Naive B cell (primary cell): ENCODE data around the gene WDR20. TPM values are rescaled to one million over a fixed set of nuclear protein-coding genes. Genes with fewer than 3 reads are reported as not detected.
"Not testable (repeated sequence)": the region's sequence is repeated elsewhere in the genome, so short reads cannot be mapped to it uniquely, and the experiment has no call there.

Experiments
- ATAC-seq, 2 donors: fragments of 150-1000 bp; cut with Tn5 transposase; 2 replicates each; pipeline ENCODE4 v1.10.0; 2021; ENCODE audit warnings: low read depth in 2 of 2, mild to moderate bottlenecking in 2 of 2, moderate library complexity in 2 of 2
- DNase-seq: peaks from one replicate; pipeline ENCODE4 v3.0.0; 2022
- H3K27ac Mint-ChIP-seq, 6 donors: one replicate each; pipeline ENCODE4 v1.8.0; 2020 to 2022; ENCODE audit warnings: mild to moderate bottlenecking in 6 of 6, mixed read lengths in 6 of 6, moderate library complexity in 5 of 6, inconsistent platforms in 2 of 6
- H3K27me3 Mint-ChIP-seq, 3 donors: one replicate each; pipeline ENCODE4 v1.8.0; 2021 to 2022; ENCODE audit warnings: mixed read lengths in 3 of 3, mild to moderate bottlenecking in 1 of 3
- H3K36me3 Mint-ChIP-seq, 2 donors: one replicate each; pipeline ENCODE4 v1.8.0; 2020 to 2022; ENCODE audit warnings: mixed read lengths in 2 of 2, inconsistent platforms in 1 of 2, mild to moderate bottlenecking in 1 of 2
- H3K4me1 Mint-ChIP-seq, 3 donors: one replicate each; pipeline ENCODE4 v1.8.0; 2020 to 2022; ENCODE audit warnings: mixed read lengths in 3 of 3, inconsistent platforms in 1 of 3, mild to moderate bottlenecking in 1 of 3, moderate library complexity in 1 of 3
- H3K4me3 Mint-ChIP-seq, 8 donors: one replicate each; pipeline ENCODE4 v1.8.0; 2020 to 2022; ENCODE audit warnings: mild to moderate bottlenecking in 8 of 8, mixed read lengths in 8 of 8, moderate library complexity in 8 of 8, inconsistent platforms in 2 of 8
- H3K9me3 Mint-ChIP-seq, 7 donors: one replicate each; pipeline ENCODE4 v1.8.0; 2020 to 2022; ENCODE audit warnings: mixed read lengths in 7 of 7, mild to moderate bottlenecking in 5 of 7, inconsistent platforms in 2 of 7, moderate library complexity in 1 of 7
- polyA plus RNA-seq, 6 donors: library from polyadenylated mRNA; unstranded; fragments of 300-500 nt; fragmentation: Illumina TruSeq; gene quantifications; one replicate each; pipeline ENCODE4 v1.2.3, GENCODE V29; 2021; ENCODE audit warnings: low read depth in 6 of 6

WDR20 gene
- polyA plus RNA-seq = 10 to 100 TPM; 11.2 to 23.1 (median 17.3) TPM

- Mint-ChIP-seq H3K27ac (peak within 1 kb of the TSS; percentile 89 to 99 (median 98)), H3K36me3 (peaks cover 0 to 2% of the 10 kb centered on the region in 2 donors), H3K27me3 (no peaks in the 10 kb centered on the region), H3K4me3 (peak within 1 kb of the TSS; percentile 96 to 100 (median 99)), H3K9me3 (no peaks in the 10 kb centered on the region), H3K4me1 (peaks cover 17 to 22% (median 18%) of the 10 kb centered on the region in 3 donors)
- peak; percentile 88 to 89 for ATAC-seq
- DNase-seq = peak; percentile 99
These were observed at the start of gene WDR20 for GRCh38 chr14:102139286-102140026. Gene WDR20, plus strand, starts transcription at chr14:102139897. Its CDS starts 27 bp downstream, at chr14:102139924.

DNA sequence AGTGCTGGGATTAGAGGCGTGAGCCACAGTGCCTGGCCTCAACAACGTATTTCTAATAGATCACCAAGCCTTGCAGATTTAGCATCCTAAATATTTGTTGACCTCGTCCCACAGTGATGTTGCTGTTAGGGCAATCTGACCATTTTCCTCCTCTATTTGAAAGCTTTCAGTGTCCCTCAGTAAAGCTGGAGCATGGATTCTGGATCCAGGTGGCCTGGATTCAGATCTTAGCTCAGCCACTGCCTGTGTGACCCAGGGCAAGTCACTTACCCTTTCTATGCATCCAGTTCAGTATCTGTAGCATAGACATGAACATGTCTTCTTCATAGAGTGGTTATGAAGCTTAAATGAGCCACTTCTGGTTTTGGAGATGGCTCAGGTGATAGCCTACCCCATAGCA lies 49.0 kb upstream of the WDR20 start:
- no peak for ATAC-seq
- no peaks in the 10 kb centered on the region for H3K27me3 Mint-ChIP-seq
- peaks cover 0 to 5% of the 10 kb centered on the region in 2 donors for H3K36me3 Mint-ChIP-seq
- peaks cover 31 to 37% (median 34%) of the 10 kb centered on the region in 3 donors for H3K4me1 Mint-ChIP-seq
- peak overlapping the region in 2 of 6 donors; percentile 2 to 44 for H3K27ac Mint-ChIP-seq
- H3K9me3 Mint-ChIP-seq = no peaks in the 10 kb centered on the region
- H3K4me3 Mint-ChIP-seq = peak overlapping the region in 2 of 8 donors; percentile 21 to 93
- no peak for DNase-seq

GRCh38 chr14:102092806-102093205 lies 46.9 kb upstream of the WDR20 start:
- Mint-ChIP-seq H3K9me3 (no peaks in the 10 kb centered on the region), H3K27me3 (no peaks in the 10 kb centered on the region), H3K4me1 (peaks cover 31 to 34% (median 33%) of the 10 kb centered on the region in 3 donors), H3K27ac (peak overlapping the region in 1 of 6 donors; percentile 10), H3K36me3 (no peaks in the 10 kb centered on the region), H3K4me3 (no peak overlapping the region)
- DNase-seq (no peak), ATAC-seq (no peak)

DNA sequence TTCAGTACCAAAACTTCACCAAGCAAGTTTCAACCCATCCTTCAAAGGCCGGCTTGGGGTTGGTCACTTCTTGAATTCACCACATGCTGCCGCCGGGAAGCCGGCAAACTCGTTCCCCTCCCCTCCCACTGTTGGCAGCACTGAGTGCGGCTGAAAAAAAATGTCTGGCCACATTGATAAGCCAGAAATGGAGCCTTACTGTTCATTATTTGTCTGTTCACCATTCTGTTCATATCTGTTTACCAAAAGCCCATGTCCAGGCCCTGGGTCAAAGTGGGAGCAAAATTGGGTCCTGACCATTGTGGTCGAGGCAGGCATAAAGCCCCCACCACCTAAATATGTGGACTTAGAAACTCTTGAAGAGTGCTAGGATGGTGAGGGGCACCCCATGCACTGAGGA lies 45.6 kb upstream of the WDR20 start:
- DNase-seq (no peak), ATAC-seq (no peak)
- Mint-ChIP-seq H3K27ac (peak overlapping the region in 1 of 6 donors; percentile 26), H3K36me3 (no peaks in the 10 kb centered on the region), H3K27me3 (no peaks in the 10 kb centered on the region), H3K9me3 (no peaks in the 10 kb centered on the region), H3K4me3 (no peak overlapping the region), H3K4me1 (peaks cover 19 to 25% (median 20%) of the 10 kb centered on the region in 3 donors)

- Mint-ChIP-seq H3K4me3 (no peak overlapping the region), H3K27ac (peak overlapping the region in 1 of 6 donors; percentile 17), H3K27me3 (no peaks in the 10 kb centered on the region), H3K9me3 (no peaks in the 10 kb centered on the region), H3K4me1 (peaks cover 6 to 12% (median 7%) of the 10 kb centered on the region in 3 donors), H3K36me3 (no peaks in the 10 kb centered on the region)
- no peak for DNase-seq
- ATAC-seq = no peak
These were observed 44.3 kb upstream of the WDR20 start for GRCh38 chr14:102095231-102095870.

GRCh38 chr14:102095871-102096568 lies 43.7 kb upstream of the WDR20 start:
- DNase-seq (no peak), ATAC-seq (peak; percentile 21)
- Mint-ChIP-seq H3K4me3 (peak overlapping the region in 1 of 8 donors; percentile 4), H3K9me3 (no peaks in the 10 kb centered on the region), H3K4me1 (peaks cover under 1 to 7% (median 5%) of the 10 kb centered on the region in 3 donors), H3K27me3 (no peaks in the 10 kb centered on the region), H3K27ac (no peak overlapping the region), H3K36me3 (no peaks in the 10 kb centered on the region)

DNA sequence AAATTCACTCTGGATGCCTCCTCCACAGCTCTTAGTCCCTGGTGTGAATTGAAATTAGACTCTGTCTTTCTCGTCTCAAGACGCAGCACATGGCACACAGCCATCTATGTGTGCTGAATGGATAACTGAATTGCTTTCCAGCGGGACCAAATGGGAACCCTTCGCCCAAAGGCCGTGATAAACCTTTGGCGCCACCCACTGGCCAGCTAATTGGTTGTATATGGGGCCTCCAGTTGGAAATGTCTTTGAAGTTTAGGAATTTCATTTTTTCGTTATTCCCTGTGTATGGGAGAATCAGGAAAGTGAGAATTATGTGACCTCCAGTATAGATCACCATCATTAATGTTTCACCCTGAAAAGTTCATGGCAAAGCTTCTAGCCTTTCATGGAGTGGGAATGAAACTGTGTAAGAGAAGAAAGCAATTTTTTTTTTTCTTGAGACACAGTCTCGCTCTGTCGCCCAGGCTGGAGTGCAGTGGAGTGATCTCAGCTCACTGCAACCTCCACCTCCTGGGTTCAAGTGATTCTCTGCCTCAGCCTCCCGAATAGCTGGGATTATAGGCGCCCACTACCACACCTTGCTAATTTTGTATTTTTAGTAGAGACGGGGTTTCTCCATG lies 43.0 kb upstream of the WDR20 start:
- peak overlapping the region in 1 of 8 donors; percentile 4 for H3K4me3 Mint-ChIP-seq
- H3K4me1 Mint-ChIP-seq = peaks cover 0 to 6% (median 5%) of the 10 kb centered on the region in 3 donors
- ATAC-seq = peak; percentile 63 to 81
- peak; percentile 42 for DNase-seq
- no peaks in the 10 kb centered on the region for H3K9me3 Mint-ChIP-seq
- no peaks in the 10 kb centered on the region for H3K27me3 Mint-ChIP-seq
- no peaks in the 10 kb centered on the region for H3K36me3 Mint-ChIP-seq
- H3K27ac Mint-ChIP-seq = peak overlapping the region in 1 of 6 donors; percentile 82

DNA sequence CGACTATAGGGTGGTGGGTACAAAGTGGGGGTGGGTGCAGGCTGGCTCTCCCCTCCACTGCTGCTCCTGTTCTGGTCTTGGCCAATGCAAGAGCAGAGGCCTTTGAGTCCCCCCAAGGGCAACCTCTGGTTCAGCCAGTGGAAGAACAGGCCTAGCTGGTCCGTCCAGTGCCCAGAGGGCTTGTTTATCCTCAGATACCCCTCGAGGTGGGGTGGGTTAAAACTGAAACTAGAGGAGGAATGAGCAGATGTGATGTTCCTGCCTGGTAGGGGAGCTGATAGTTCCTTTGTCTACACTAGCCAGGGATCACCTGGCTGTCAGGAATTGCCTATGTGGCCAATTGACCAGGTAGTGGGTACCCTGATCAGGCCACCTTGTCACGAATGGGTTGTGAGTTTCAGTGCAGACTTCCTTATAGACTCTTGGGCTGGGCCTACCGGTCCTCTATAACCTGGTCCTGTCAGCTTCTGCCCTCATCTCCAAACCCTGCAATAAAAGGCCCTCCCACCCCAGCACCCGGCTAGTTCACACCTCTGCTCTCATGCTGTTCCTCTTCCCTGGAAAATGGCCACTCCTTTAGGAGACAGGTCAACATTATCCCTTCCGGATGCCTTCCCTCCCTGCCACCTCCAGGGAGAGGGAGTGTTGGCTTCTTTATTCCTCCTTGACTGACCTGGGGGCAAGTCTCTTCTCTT lies 42.1 kb upstream of the WDR20 start:
- no peak overlapping the region for H3K27ac Mint-ChIP-seq
- H3K4me1 Mint-ChIP-seq = peaks cover 4 to 6% (median 5%) of the 10 kb centered on the region in 3 donors
- DNase-seq = no peak
- H3K36me3 Mint-ChIP-seq = no peaks in the 10 kb centered on the region
- H3K4me3 Mint-ChIP-seq = peak overlapping the region in 1 of 8 donors; percentile 35
- ATAC-seq = no peak
- H3K27me3 Mint-ChIP-seq = no peaks in the 10 kb centered on the region
- no peaks in the 10 kb centered on the region for H3K9me3 Mint-ChIP-seq

DNA sequence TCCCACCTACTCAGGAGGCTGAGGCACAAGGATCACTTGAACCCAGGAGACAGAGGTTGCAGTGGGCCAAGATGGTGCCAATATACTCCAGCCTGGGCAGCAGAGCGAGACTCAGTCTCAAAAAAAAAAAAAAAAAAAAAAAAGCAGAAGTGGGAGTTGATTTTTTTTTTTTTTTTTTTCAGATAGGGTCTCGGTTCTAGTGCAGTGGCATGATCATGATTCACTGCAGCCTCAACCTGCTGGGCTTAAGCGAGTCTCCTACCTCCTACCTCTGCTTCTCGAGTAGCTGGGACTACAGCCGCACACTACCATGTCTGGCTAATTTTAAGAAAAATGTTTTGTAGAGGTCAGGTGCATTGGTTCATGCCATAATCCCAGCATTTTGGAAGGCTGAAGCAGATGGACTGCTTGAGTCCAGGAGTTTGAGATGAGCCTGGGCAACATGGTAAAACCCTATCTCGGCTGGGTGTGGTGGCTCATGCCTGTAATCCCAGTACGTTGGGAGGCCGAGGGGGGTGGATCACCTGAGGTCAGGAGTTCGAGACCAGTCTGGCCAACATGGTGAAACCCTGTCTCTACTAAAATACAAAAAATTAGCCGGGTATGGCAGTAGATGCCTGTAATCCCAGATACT lies 36.5 kb upstream of the WDR20 start:
- Mint-ChIP-seq H3K9me3 (no peaks in the 10 kb centered on the region), H3K36me3 (no peaks in the 10 kb centered on the region), H3K27ac (peak overlapping the region in 3 of 6 donors; percentile 28 to 56 (median 34))

DNA sequence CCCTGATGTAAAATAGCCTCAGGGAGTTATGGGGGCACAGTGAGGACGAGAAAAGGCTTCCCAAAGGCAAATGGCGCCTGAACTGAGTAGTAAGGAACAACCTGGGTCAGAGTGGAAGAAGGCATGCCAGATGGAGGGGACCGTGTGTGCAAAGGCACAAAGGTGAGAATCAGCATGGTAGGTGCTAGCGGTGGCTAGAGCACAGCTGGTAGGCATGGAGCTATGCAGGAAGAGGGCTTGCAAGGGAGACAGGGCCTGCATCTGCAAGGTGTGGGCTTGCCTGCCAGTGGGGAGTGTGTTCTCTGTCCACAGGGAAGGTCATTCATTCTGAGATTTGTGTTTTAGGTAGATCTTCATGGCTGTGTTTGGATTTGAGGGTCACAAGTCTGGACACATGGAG lies 34.3 kb upstream of the WDR20 start:
- Mint-ChIP-seq H3K4me3 (no peak overlapping the region), H3K9me3 (peaks cover 0 to 8% (median 4%) of the 10 kb centered on the region in 7 donors), H3K36me3 (no peaks in the 10 kb centered on the region), H3K27ac (peak overlapping the region in 3 of 6 donors; percentile 1 to 73 (median 25)), H3K27me3 (no peaks in the 10 kb centered on the region), H3K4me1 (peaks cover 4 to 40% (median 30%) of the 10 kb centered on the region in 3 donors)
- DNase-seq (no peak), ATAC-seq (no peak)

More for the DNA sequence above, 36.5 kb upstream of the WDR20 start:
- peak overlapping the region in 2 of 8 donors; percentile 40 to 45 for H3K4me3 Mint-ChIP-seq
- DNase-seq (peak; percentile 41), ATAC-seq (peak; percentile 88 to 92)
- H3K27me3 Mint-ChIP-seq = no peaks in the 10 kb centered on the region
- peaks cover 4 to 40% (median 30%) of the 10 kb centered on the region in 3 donors for H3K4me1 Mint-ChIP-seq

DNA sequence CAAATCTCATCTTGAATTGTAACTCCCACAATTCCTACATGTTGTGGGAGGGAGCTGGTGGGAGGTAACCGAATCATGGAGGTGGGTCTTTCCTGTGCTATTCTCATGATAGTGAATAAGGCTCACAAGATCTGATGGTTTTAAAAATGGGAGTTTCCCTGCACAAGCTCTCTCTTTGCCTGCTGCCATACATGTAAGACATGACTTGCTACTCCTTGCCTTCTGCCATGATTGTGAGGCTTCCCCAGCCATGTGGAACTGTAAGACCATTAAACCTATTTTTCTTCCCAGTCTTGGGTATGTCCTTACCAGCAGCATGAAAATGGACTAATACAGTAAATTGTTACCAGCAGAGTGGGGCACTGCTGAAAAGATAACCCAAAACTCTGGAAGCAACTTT lies 30.4 kb upstream of the WDR20 start:
- not testable (repeated sequence) for DNase-seq, H3K27me3 Mint-ChIP-seq, ATAC-seq, H3K27ac Mint-ChIP-seq, H3K4me3 Mint-ChIP-seq, H3K36me3 Mint-ChIP-seq
- H3K9me3 Mint-ChIP-seq = peaks cover 0 to 19% (median 4%) of the 10 kb centered on the region in 7 donors
- peaks cover 4 to 23% (median 22%) of the 10 kb centered on the region in 3 donors for H3K4me1 Mint-ChIP-seq

DNA sequence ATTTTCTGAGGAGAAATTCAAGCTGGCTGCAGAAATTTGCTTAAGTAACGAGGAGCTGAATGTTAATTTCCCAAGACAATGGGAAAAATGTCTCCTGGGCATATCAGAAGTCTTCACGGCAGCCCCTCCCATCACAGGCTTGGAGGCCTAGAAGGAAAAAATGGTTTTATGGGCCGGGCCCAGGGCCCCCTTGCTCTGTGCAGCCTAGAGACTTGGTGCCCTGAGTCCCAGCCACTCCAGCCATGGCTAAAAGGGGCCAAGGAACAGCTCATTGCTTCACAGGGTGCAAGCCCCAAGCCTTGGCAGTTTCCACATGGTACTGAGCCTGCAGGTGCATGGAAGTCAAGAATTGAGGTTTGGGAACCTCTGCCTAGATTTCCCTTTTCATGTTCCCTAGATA lies 28.6 kb upstream of the WDR20 start:
- no peak for ATAC-seq
- Mint-ChIP-seq H3K4me1 (peaks cover 4 to 14% (median 13%) of the 10 kb centered on the region in 3 donors), H3K27me3 (no peaks in the 10 kb centered on the region), H3K9me3 (peaks cover 0 to 19% (median 4%) of the 10 kb centered on the region in 7 donors), H3K27ac (no peak overlapping the region), H3K36me3 (no peaks in the 10 kb centered on the region), H3K4me3 (no peak overlapping the region)
- DNase-seq = no peak
